ENCODE data around the gene PHF2. TPM values are rescaled to one million over a fixed set of nuclear protein-coding genes. Genes with fewer than 3 reads are reported as not detected.

Gene PHF2
- total RNA-seq, 1 experiment from 2014 or later, result 11.6 TPM

DNA sequence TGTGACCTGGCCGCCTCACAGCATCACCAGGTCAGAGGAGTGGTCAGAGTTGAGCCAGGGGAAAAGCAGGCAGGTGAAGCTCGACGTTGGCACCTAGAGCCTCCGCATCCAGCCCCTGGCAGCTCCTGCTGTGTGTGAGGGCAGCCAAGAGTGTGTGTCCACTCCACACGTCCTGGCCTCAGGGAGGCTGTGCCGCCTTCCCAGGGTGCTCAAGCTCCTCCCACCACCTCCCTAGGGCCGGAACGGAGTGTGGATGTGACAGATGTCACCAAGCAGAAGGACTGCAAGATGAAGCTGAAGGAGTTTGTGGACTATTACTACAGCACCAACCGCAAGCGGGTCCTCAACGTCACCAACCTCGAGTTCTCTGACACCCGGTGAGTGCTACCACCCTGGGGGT is 72.5 kb downstream of the PHF2 start:
- ATAC-seq (no peak), DNase-seq (ENCODE audit: low spot score) (no peak)
- H3K9me3 Mint-ChIP-seq, result no peaks in the 10 kb centered on the region
- ChIA-PET POLR2A (no interaction called here), CTCF (no interaction called here)
- H3K4me1 Mint-ChIP-seq, result no peaks in the 10 kb centered on the region; the same call in 1 of the 2 replicates
- no peaks in the 10 kb centered on the region for H3K27me3 Mint-ChIP-seq (ENCODE audit: low read depth)
- H3K27ac Mint-ChIP-seq, result no peak overlapping the region
- H3K36me3 Mint-ChIP-seq, result peaks cover 2% of the 10 kb centered on the region; the same call in 1 of the 2 replicates
- TF ChIP-seq ZNF671 (CRISPR knock-in tag; IDR thresholded peaks at IDR 0.05) (no peak), FOXJ3 (CRISPR knock-in tag; IDR thresholded peaks at IDR 0.05; ENCODE audit: borderline replicate concordance) (no peak), ETV6 (CRISPR knock-in tag; IDR thresholded peaks at IDR 0.05) (no peak), EMX1 (CRISPR knock-in tag; IDR thresholded peaks at IDR 0.05) (no peak), ZBTB21 (CRISPR knock-in tag; IDR thresholded peaks at IDR 0.05; ENCODE audit: borderline replicate concordance) (no peak), ZNF423 (CRISPR knock-in tag; IDR thresholded peaks at IDR 0.05) (no peak)
- TF ChIP-seq, protein P1, sequence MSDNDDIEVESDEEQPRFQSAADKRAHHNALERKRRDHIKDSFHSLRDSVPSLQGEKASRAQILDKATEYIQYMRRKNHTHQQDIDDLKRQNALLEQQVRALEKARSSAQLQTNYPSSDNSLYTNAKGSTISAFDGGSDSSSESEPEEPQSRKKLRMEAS (CRISPR knock-in tag; IDR thresholded peaks at IDR 0.05), result no peak
- TF ChIP-seq, protein P2, sequence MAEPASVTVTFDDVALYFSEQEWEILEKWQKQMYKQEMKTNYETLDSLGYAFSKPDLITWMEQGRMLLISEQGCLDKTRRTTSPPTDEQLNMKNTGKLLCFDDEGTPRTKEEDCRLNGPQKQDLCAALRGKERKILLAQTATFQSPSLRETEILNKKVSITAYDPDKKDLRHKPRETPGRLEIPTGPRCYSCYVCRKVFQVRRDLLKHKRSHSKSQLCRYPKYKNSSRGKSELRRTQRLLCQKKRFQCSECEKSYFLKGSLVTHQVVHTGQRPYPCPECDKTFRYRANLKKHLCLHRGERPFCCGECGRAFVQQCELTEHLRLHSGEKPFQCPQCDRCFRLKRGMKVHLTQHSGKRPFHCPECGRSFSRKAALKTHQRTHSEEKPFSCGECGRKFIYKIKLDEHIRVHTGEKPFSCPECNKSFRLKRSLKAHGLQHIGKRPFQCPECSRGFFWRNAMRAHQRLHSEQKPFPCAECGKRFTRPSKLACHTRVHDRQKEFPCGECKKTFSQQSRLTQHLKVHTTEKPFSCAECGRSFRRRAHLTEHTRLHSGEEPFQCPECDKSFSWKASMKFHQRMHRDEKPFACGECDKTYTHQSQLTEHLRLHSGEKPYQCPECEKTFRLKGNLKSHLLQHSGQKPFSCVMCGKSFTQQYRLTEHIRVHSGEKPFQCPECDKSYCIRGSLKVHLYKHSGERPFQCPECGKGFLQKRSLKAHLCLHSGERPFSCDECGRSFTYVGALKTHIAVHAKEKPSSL (CRISPR knock-in tag; conservative IDR thresholded peaks at IDR 0.05), result no peak
- TF ChIP-seq, protein P3, sequence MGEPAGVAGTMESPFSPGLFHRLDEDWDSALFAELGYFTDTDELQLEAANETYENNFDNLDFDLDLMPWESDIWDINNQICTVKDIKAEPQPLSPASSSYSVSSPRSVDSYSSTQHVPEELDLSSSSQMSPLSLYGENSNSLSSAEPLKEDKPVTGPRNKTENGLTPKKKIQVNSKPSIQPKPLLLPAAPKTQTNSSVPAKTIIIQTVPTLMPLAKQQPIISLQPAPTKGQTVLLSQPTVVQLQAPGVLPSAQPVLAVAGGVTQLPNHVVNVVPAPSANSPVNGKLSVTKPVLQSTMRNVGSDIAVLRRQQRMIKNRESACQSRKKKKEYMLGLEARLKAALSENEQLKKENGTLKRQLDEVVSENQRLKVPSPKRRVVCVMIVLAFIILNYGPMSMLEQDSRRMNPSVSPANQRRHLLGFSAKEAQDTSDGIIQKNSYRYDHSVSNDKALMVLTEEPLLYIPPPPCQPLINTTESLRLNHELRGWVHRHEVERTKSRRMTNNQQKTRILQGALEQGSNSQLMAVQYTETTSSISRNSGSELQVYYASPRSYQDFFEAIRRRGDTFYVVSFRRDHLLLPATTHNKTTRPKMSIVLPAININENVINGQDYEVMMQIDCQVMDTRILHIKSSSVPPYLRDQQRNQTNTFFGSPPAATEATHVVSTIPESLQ (CRISPR knock-in tag; IDR thresholded peaks at IDR 0.05), result no peak
- no peak overlapping the region for H3K4me3 Mint-ChIP-seq

DNA sequence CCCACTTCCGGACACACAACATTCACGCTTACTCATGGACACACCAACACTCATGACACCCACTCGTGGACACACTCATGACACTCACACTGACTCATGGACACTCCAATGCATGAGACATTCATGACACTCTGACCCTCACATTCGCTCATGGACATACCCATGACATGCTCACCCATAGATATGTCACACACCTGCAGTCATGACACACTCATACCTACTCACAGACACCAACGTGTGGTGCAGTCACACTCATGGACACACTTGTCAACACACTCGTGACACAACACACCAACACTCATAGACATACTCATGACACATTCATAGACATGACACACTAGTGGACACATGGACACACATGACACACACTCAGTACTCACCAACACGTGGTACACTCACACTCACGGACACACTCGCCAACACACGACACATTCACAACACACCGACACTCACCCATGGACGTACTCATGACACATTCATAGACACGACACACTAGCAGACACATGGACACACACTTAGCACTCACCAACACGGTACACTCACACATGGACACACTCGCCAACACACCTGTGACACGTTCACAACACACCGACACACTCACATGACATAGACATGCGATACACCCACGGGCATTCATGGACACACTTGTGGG is 73.4 kb downstream of the PHF2 start:
- Mint-ChIP-seq H3K27me3 (ENCODE audit: low read depth) (no peaks in the 10 kb centered on the region), H3K27ac (no peak overlapping the region), H3K4me3 (no peak overlapping the region), H3K9me3 (no peaks in the 10 kb centered on the region), H3K36me3 (no peaks in the 10 kb centered on the region; the same call in 1 of the 2 replicates), H3K4me1 (no peaks in the 10 kb centered on the region)
- TF ChIP-seq, protein P4, sequence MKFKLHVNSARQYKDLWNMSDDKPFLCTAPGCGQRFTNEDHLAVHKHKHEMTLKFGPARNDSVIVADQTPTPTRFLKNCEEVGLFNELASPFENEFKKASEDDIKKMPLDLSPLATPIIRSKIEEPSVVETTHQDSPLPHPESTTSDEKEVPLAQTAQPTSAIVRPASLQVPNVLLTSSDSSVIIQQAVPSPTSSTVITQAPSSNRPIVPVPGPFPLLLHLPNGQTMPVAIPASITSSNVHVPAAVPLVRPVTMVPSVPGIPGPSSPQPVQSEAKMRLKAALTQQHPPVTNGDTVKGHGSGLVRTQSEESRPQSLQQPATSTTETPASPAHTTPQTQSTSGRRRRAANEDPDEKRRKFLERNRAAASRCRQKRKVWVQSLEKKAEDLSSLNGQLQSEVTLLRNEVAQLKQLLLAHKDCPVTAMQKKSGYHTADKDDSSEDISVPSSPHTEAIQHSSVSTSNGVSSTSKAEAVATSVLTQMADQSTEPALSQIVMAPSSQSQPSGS (CRISPR knock-in tag; IDR thresholded peaks at IDR 0.05; ENCODE audit: borderline replicate concordance, low read depth), result no peak
- TF ChIP-seq, protein P5, sequence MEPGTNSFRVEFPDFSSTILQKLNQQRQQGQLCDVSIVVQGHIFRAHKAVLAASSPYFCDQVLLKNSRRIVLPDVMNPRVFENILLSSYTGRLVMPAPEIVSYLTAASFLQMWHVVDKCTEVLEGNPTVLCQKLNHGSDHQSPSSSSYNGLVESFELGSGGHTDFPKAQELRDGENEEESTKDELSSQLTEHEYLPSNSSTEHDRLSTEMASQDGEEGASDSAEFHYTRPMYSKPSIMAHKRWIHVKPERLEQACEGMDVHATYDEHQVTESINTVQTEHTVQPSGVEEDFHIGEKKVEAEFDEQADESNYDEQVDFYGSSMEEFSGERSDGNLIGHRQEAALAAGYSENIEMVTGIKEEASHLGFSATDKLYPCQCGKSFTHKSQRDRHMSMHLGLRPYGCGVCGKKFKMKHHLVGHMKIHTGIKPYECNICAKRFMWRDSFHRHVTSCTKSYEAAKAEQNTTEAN (CRISPR knock-in tag; IDR thresholded peaks at IDR 0.05), result no peak
- TF ChIP-seq, protein P6, sequence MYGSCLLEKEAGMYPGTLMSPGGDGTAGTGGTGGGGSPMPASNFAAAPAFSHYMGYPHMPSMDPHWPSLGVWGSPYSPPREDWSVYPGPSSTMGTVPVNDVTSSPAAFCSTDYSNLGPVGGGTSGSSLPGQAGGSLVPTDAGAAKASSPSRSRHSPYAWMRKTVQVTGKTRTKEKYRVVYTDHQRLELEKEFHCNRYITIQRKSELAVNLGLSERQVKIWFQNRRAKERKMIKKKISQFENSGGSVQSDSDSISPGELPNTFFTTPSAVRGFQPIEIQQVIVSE (CRISPR knock-in tag; IDR thresholded peaks at IDR 0.05; ENCODE audit: borderline replicate concordance), result no peak
- TF ChIP-seq ZNF232 (CRISPR knock-in tag; IDR thresholded peaks at IDR 0.05) (no peak), ZBTB21 (CRISPR knock-in tag; IDR thresholded peaks at IDR 0.05; ENCODE audit: borderline replicate concordance) (no peak), ETV6 (CRISPR knock-in tag; IDR thresholded peaks at IDR 0.05) (no peak), SMAD4 (CRISPR knock-in tag; IDR thresholded peaks at IDR 0.05) (no peak), TEAD1 (CRISPR knock-in tag; IDR thresholded peaks at IDR 0.05) (no peak), TEAD4 (CRISPR knock-in tag; IDR thresholded peaks at IDR 0.05) (no peak)
- TF ChIP-seq, protein P7, sequence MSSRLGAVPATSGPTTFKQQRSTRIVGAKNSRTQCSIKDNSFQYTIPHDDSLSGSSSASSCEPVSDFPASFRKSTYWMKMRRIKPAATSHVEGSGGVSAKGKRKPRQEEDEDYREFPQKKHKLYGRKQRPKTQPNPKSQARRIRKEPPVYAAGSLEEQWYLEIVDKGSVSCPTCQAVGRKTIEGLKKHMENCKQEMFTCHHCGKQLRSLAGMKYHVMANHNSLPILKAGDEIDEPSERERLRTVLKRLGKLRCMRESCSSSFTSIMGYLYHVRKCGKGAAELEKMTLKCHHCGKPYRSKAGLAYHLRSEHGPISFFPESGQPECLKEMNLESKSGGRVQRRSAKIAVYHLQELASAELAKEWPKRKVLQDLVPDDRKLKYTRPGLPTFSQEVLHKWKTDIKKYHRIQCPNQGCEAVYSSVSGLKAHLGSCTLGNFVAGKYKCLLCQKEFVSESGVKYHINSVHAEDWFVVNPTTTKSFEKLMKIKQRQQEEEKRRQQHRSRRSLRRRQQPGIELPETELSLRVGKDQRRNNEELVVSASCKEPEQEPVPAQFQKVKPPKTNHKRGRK (CRISPR knock-in tag; IDR thresholded peaks at IDR 0.05; ENCODE audit: borderline replicate concordance), result no peak
- ChIA-PET POLR2A (no interaction called here), CTCF (no interaction called here)
- DNase-seq (ENCODE audit: low spot score), result peak; percentile 0
- no peak for ATAC-seq
